ENCODE data around the gene UBXN1. TPM values are rescaled to one million over a fixed set of nuclear protein-coding genes. Genes with fewer than 3 reads are reported as not detected.

The UBXN1 gene
- polyA plus RNA-seq, 1 donor (not counting 4 experiments of a cell fraction or from before 2014, with no cell fraction given): 58.5 TPM

DNA sequence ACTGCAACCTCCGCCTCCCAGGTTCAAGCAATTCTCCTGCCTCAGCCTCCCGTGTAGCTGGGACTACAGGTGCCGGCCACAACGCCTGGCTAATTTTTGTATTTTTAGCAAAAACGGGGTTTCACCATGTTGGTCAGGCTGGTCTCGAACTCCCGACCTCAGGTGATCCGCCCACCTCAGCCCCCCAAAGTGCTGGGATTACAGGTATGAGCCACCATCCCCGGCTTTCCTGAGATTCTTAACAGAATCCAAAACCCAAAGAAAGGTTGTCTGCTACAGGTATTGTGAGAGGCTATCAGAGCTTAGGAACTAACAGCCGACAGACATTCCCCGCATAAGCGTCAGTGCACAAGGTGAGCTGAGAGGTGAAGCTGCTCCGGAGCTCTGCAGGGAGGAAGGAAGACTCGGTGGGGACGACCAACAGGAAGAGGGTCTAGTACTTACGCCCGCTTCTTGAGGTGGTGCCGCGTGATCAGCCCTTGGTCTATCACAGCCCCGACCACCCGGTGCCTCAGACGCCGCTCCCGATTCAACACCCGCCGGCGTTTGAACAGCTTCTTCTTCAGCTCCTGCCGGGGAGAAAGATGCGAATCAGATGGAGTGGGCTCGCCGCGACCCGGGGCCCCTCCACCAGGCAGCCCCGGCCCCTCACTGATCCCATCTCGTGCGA is 14.3 kb downstream of the UBXN1 start:
- no peak for FAIRE-seq

DNA sequence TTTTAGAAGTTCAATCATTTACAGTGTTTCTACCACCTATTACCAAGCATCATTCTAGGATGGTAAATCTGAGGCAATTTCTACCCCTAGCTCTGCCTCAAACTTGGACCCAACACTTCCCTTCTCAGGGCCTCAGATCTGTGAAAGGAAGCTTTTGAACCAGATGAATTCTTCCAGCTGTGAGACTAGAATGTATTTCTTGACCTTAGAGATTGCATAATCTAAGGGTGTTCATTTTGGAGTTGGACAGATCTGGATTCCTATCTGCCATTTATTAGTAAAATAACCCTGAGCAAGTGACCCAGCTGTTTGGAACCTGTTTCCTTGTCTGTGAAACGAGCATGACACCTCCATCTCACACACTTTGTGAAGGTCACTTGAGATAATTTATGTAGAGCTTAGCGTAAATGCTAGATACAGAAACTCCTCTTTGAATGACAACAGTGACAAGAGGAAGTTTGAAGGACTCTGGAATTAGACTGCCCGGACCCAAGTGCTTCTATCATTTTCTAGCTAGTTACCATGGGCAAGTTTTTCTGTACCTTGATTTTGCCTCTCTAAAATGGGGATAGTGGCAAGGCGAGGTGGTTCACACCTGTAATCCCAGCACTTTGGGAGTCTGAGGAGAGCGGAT is 22.0 kb downstream of the UBXN1 start:
- no peak overlapping the region for H3K27ac ChIP-seq (ENCODE audit: control insufficient read depth, insufficient read depth, low read length)
- DNase-seq (ENCODE audit: low read depth, low spot score): no peak
- no peak for FAIRE-seq
- no peaks in the 10 kb centered on the region for H3K9me1 ChIP-seq (ENCODE audit: control insufficient read depth, extremely low read depth, insufficient read depth, low read length)
- no peaks in the 10 kb centered on the region for H3K27me3 ChIP-seq (ENCODE audit: control insufficient read depth, extremely low read depth, insufficient read depth, low read length)
- peaks cover 12% of the 10 kb centered on the region for H3K79me2 ChIP-seq (ENCODE audit: control insufficient read depth, insufficient read depth, low read length)
- dilution Hi-C loops (cut with MboI; ENCODE audit: extremely low pct_ligation_motif_present, low sequenced_read_pairs): no loop called here
- no peaks in the 10 kb centered on the region for H3K36me3 ChIP-seq (ENCODE audit: control insufficient read depth in 2 of 2, extremely low read depth in 1 of 2, insufficient read depth in 2 of 2, low read length in 2 of 2)
- peaks cover 3% of the 10 kb centered on the region for H3K4me1 ChIP-seq (ENCODE audit: control insufficient read depth, extremely low read depth, insufficient read depth, low read length)
- H3K4me2 ChIP-seq (ENCODE audit: control insufficient read depth, extremely low read depth, insufficient read depth, low read depth, low read length): no peak overlapping the region
- H4K20me1 ChIP-seq (ENCODE audit: control insufficient read depth, extremely low read depth, insufficient read depth, low read length): no peaks in the 10 kb centered on the region
- no peaks in the 10 kb centered on the region for H3K9me3 ChIP-seq (ENCODE audit: control insufficient read depth, low read depth, low read length)
- no peak for TF ChIP-seq EZH2 (IDR thresholded peaks at IDR 0.05; ENCODE audit: low read length)
- TF ChIP-seq, protein P1, sequence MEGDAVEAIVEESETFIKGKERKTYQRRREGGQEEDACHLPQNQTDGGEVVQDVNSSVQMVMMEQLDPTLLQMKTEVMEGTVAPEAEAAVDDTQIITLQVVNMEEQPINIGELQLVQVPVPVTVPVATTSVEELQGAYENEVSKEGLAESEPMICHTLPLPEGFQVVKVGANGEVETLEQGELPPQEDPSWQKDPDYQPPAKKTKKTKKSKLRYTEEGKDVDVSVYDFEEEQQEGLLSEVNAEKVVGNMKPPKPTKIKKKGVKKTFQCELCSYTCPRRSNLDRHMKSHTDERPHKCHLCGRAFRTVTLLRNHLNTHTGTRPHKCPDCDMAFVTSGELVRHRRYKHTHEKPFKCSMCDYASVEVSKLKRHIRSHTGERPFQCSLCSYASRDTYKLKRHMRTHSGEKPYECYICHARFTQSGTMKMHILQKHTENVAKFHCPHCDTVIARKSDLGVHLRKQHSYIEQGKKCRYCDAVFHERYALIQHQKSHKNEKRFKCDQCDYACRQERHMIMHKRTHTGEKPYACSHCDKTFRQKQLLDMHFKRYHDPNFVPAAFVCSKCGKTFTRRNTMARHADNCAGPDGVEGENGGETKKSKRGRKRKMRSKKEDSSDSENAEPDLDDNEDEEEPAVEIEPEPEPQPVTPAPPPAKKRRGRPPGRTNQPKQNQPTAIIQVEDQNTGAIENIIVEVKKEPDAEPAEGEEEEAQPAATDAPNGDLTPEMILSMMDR (optimal IDR thresholded peaks at IDR 0.05 in 1 of 3, IDR thresholded peaks at IDR 0.05 in 1 of 3, conservative IDR thresholded peaks at IDR 0.05 in 1 of 3; ENCODE audit: extremely low read depth in 1 of 3, insufficient read depth in 2 of 3, low read length in 3 of 3): no peak
- H2AFZ ChIP-seq (ENCODE audit: control insufficient read depth, low read length): no peak overlapping the region
- H3K4me3 ChIP-seq (ENCODE audit: control insufficient read depth in 2 of 3, extremely low read depth in 1 of 3, insufficient read depth in 2 of 3, low read depth in 1 of 3, low read length in 3 of 3): no peak overlapping the region
- no peak overlapping the region for H3K9ac ChIP-seq (ENCODE audit: control insufficient read depth, extremely low read depth, insufficient read depth, low read length)

More for the DNA sequence above, 14.3 kb downstream of the UBXN1 start:
- Histone ChIP-seq H3K4me3 (ENCODE audit: control insufficient read depth in 2 of 3, extremely low read depth in 1 of 3, insufficient read depth in 2 of 3, low read depth in 1 of 3, low read length in 3 of 3) (peak overlapping the region; percentile 93 to 97 (median 95)), H3K9ac (ENCODE audit: control insufficient read depth, extremely low read depth, insufficient read depth, low read length) (peak overlapping the region; percentile 95), H3K4me1 (ENCODE audit: control insufficient read depth, extremely low read depth, insufficient read depth, low read length) (peaks cover 18% of the 10 kb centered on the region), H3K27me3 (ENCODE audit: control insufficient read depth, extremely low read depth, insufficient read depth, low read length) (no peaks in the 10 kb centered on the region), H3K36me3 (ENCODE audit: control insufficient read depth in 2 of 2, extremely low read depth in 1 of 2, insufficient read depth in 2 of 2, low read length in 2 of 2) (peaks cover 22 to 32% of the 10 kb centered on the region in 2 experiments), H3K79me2 (ENCODE audit: control insufficient read depth, insufficient read depth, low read length) (peaks cover 39% of the 10 kb centered on the region), H4K20me1 (ENCODE audit: control insufficient read depth, extremely low read depth, insufficient read depth, low read length) (peaks cover 4% of the 10 kb centered on the region), H3K27ac (ENCODE audit: control insufficient read depth, insufficient read depth, low read length) (peak overlapping the region; percentile 86), H3K9me3 (ENCODE audit: control insufficient read depth, low read depth, low read length) (no peaks in the 10 kb centered on the region), H3K4me2 (ENCODE audit: control insufficient read depth, extremely low read depth, insufficient read depth, low read depth, low read length) (peak overlapping the region; percentile 76), H2AFZ (ENCODE audit: control insufficient read depth, low read length) (peak overlapping the region; percentile 66), H3K9me1 (ENCODE audit: control insufficient read depth, extremely low read depth, insufficient read depth, low read length) (no peaks in the 10 kb centered on the region)
- DNase-seq (ENCODE audit: low read depth, low spot score): no peak
- no peak for TF ChIP-seq EZH2 (IDR thresholded peaks at IDR 0.05; ENCODE audit: low read length)
- TF ChIP-seq, protein P1 (optimal IDR thresholded peaks at IDR 0.05 in 1 of 3, IDR thresholded peaks at IDR 0.05 in 1 of 3, conservative IDR thresholded peaks at IDR 0.05 in 1 of 3; ENCODE audit: extremely low read depth in 1 of 3, insufficient read depth in 2 of 3, low read length in 3 of 3): no peak
- dilution Hi-C loops (cut with MboI; ENCODE audit: extremely low pct_ligation_motif_present, low sequenced_read_pairs): no loop called here

Measured in keratinocyte (primary cell).